Cardiac fibroblast (primary cell): ENCODE data around the gene ATXN10.

ENCODE experiments used
- DNase-seq, 2 donors: peaks; one replicate each; pipeline versions ENCODE4 v3.0.0 to v3.0.0-alpha.2; 2010; ENCODE audit warnings: low read depth in 2 of 2
- H3K4me3 ChIP-seq, 2 donors: replicated peaks in 1 of 2; 1 replicate in 1 of 2; 2 replicates in 1 of 2; pipeline ENCODE4 v1.5.1; 2011; ENCODE audit warnings: low read depth in 2 of 2, low read length in 2 of 2, mild to moderate bottlenecking in 2 of 2, moderate library complexity in 1 of 2
- TF ChIP-seq, protein P1 (sequence below): IDR thresholded peaks from one replicate; pipeline ENCODE4 v1.5.1; 2011; ENCODE audit warnings: low read depth, mild to moderate bottlenecking, low read length, inconsistent platforms

Gene ATXN10

DNA sequence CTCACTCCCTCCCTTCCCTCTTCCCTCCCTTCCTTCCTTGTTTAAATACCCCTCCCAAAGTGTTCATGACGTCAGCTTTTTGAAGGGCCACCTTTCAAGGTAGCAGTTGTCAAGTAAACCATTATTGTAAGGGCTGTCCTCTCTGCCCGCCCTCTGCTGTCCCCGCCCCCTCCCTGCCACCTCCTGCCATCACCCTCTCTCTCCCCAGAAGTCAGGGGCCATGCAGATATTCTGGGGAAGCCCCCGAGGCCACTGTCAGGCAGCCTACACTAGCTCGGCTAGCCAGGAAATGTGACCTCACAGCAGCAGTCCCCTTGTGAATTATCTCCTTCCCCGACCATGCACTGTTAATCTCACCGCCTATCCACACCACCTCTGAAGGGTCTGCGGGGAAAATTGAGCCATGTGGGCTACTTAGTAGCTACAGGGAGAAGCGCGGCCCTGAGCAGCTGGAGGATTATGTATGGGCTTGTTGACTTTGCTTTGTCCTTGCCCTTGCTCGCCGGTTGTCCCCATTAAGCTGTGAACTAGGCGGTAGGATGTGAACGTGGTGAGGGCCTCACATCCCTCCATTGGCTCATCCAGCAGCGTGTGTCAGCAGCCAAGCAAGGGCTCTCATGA, 42.1 kb upstream of the ATXN10 start:
- TF ChIP-seq, protein P1, sequence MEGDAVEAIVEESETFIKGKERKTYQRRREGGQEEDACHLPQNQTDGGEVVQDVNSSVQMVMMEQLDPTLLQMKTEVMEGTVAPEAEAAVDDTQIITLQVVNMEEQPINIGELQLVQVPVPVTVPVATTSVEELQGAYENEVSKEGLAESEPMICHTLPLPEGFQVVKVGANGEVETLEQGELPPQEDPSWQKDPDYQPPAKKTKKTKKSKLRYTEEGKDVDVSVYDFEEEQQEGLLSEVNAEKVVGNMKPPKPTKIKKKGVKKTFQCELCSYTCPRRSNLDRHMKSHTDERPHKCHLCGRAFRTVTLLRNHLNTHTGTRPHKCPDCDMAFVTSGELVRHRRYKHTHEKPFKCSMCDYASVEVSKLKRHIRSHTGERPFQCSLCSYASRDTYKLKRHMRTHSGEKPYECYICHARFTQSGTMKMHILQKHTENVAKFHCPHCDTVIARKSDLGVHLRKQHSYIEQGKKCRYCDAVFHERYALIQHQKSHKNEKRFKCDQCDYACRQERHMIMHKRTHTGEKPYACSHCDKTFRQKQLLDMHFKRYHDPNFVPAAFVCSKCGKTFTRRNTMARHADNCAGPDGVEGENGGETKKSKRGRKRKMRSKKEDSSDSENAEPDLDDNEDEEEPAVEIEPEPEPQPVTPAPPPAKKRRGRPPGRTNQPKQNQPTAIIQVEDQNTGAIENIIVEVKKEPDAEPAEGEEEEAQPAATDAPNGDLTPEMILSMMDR, result no peak
- no peak for DNase-seq

GRCh38 chr22:45630436-45630835, 41.2 kb upstream of the ATXN10 start:
- no peak for DNase-seq
- TF ChIP-seq, protein P1, result no peak
- H3K4me3 ChIP-seq, result no peak overlapping the region

More for the DNA sequence above, 42.1 kb upstream of the ATXN10 start:
- H3K4me3 ChIP-seq, result no peak overlapping the region

DNA sequence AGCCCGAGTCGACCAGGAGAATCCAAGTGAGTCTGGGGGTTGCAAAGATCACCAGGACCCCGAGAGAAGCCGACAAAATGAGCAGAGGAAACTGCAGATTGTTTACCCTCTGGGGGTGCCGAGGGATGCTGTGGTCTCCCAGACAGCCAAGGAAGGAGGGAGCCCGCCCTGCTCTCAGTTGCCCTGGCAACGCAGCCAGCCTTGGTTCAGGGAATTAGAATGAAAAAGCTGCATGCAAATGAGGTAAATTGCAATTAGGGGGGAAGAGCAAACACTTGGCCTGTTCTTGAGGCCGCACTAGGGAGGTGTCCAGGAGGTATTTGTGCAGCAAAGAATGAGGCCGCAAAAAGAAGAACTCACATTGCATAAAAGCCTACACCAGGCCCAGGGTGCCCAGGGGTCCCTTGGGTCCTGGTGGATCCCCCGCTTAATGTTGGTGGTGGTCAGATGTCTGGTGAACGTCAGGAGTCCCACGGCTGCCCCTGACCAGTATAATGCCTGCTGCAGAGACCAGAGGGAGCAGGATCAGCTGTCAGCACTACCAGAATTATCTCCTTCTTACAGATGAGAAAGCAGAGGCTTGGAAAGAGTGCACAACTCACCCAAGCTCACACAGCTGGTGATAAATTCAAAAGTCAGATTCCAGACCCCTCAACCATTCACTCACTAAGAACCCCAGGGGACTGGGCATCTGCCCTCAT, 40.3 kb upstream of the ATXN10 start:
- no peak overlapping the region for H3K4me3 ChIP-seq
- TF ChIP-seq, protein P1, result no peak
- DNase-seq, result no peak

DNA sequence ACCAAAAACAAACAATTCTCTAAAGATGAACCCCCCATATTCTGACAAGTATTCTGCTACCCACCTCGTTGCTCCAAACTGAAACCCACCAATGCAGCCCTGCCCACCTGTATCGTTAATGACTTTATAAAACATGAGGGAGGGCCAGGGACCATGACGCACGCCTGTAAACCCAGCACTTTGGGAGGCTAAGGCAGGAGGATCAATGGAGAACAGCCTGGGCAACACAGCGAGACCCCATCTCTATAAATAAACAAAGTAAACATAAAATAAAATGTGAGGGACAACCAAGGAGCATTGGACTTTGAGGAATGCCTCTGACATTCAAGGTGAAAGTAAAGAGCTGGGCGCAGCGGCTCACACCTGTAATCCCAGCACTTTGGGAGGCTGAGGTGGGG, 39.8 kb upstream of the ATXN10 start:
- no peak overlapping the region for H3K4me3 ChIP-seq
- no peak for DNase-seq
- TF ChIP-seq, protein P1, result no peak

DNA sequence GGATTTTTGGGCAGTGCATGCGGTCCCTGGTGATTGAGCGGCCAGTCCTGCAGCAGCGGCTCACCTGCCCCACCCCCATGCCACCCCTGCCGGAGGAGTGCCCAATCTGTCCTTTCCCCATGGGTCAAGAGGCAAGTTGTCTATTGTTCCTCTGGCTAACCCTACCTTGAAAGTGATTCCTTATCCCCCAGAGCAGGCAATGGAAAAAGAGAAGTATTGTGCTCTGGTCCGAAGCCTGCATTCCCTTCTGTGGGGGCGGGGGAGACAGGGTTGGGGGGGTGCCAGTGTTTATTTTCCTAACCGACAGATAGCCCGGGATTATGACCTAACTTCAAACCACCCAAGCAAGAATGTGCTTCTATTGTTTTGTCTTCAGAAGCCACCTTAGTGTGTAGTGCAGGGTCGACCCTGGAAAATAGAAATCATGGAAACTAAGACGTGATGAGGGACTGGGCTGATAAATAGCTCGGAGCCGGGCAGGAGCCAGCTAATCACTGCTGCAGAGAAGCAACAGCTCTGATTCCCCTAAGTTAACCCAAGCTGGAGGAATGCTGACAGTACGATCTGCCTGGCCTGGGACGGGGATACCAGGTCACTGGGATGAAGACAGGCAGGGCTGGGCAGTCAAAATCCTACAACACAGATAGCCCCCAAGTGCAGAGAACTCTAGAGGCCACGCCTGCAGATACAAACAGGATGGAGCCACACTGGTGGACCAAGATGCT, 38.7 kb upstream of the ATXN10 start:
- H3K4me3 ChIP-seq, result no peak overlapping the region
- TF ChIP-seq, protein P1, result no peak

DNA sequence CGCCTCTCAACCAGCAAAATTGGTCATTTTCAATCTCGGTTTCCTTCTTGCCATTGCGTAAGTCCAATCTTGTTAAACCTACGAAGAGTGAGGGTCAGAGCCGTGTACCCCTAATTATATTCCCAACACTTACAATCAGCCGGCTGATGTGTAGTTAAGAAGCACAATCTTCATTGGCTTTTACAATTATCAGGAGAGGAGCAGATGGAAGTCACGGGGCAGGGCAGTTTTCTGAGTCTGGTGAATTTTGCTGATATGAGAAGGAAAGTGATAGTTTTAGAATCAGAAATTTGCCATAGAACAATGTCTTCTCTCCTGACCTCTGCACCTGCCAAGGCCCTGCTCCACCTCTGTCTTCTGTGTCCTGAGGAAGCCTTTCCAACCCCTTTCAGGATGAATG, 35.0 kb upstream of the ATXN10 start:
- no peak overlapping the region for H3K4me3 ChIP-seq
- TF ChIP-seq, protein P1, result no peak
- no peak for DNase-seq

More for the DNA sequence above, 38.7 kb upstream of the ATXN10 start:
- peak; percentile 7 to 47 for DNase-seq
